ENCODE measurements around the gene CADM4. TPM values are rescaled to one million over a fixed set of nuclear protein-coding genes. Genes with fewer than 3 reads are reported as not detected.

CADM4 gene
- total and polyA plus RNA-seq, 10 of the 15 experiments (the other 5 are each of a cell fraction or from before 2014, with no cell fraction given): 0.04 to 0.12 (median 0.08) TPM; not detected in 5

- TF ChIP-seq SP1 (IDR thresholded peaks at IDR 0.05; ENCODE audit: low read depth, low read length): no peak
- TF ChIP-seq, protein P1, sequence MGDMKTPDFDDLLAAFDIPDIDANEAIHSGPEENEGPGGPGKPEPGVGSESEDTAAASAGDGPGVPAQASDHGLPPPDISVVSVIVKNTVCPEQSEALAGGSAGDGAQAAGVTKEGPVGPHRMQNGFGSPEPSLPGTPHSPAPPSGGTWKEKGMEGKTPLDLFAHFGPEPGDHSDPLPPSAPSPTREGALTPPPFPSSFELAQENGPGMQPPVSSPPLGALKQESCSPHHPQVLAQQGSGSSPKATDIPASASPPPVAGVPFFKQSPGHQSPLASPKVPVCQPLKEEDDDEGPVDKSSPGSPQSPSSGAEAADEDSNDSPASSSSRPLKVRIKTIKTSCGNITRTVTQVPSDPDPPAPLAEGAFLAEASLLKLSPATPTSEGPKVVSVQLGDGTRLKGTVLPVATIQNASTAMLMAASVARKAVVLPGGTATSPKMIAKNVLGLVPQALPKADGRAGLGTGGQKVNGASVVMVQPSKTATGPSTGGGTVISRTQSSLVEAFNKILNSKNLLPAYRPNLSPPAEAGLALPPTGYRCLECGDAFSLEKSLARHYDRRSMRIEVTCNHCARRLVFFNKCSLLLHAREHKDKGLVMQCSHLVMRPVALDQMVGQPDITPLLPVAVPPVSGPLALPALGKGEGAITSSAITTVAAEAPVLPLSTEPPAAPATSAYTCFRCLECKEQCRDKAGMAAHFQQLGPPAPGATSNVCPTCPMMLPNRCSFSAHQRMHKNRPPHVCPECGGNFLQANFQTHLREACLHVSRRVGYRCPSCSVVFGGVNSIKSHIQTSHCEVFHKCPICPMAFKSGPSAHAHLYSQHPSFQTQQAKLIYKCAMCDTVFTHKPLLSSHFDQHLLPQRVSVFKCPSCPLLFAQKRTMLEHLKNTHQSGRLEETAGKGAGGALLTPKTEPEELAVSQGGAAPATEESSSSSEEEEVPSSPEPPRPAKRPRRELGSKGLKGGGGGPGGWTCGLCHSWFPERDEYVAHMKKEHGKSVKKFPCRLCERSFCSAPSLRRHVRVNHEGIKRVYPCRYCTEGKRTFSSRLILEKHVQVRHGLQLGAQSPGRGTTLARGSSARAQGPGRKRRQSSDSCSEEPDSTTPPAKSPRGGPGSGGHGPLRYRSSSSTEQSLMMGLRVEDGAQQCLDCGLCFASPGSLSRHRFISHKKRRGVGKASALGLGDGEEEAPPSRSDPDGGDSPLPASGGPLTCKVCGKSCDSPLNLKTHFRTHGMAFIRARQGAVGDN (IDR thresholded peaks at IDR 0.05): no peak
- TF ChIP-seq IKZF1 (conservative IDR thresholded peaks at IDR 0.05): no peak
- TF ChIP-seq PAX5 (IDR thresholded peaks at IDR 0.05; ENCODE audit: borderline replicate concordance, low read depth, low read length): no peak
- TF ChIP-seq NFYA (IDR thresholded peaks at IDR 0.05; ENCODE audit: borderline replicate concordance, low read depth, low read length): no peak
Measured at GRCh38 chr19:43634068-43634467, 5.6 kb downstream of the CADM4 start (continued).

- ChIA-PET RAD21 (ENCODE audit: unreplicated experiment) (no interaction called here), SMC1A (ENCODE audit: uncharacterized antibody, unreplicated experiment) (no interaction called here), POLR2A (interaction anchor here (0.6 kb wide), 1 partner anchor 58 kb away, joined by 5 read pairs; the partner anchor contains the start of gene PINLYP), CTCF (no interaction called here)
- no peaks in the 10 kb centered on the region for H3K79me2 ChIP-seq (ENCODE audit: control insufficient read depth, insufficient read depth, low read length)
- H3K27me3 ChIP-seq (replicated peaks in 1 of 2; ENCODE audit: control insufficient read depth in 2 of 2, insufficient read depth in 2 of 2, low read length in 1 of 2): peaks cover 2 to 5% of the 10 kb centered on the region in 2 experiments
- no peaks in the 10 kb centered on the region for H3K9me3 ChIP-seq (replicated peaks; ENCODE audit: control insufficient read depth, insufficient read depth, low read length)
- no peak overlapping the region for H3K4me2 ChIP-seq (ENCODE audit: control insufficient read depth, insufficient read depth)
- BruUV-seq (replicated peaks): no TSS peak
- no peaks in the 10 kb centered on the region for H3K36me3 ChIP-seq (ENCODE audit: control insufficient read depth in 2 of 2, insufficient read depth in 2 of 2, low read length in 1 of 2)
- no peak overlapping the region for H3K27ac ChIP-seq (ENCODE audit: control insufficient read depth, insufficient read depth)
- WGBS (ENCODE audit: insufficient coverage, insufficient replicate concordance, low lambda C conversion rate, missing lambda C conversion rate): 18% methylated on average over 4 of the region's 4 CpGs
- no peak for DNase-seq (ENCODE audit: low read depth, low spot score)
- in situ Hi-C loops (cut with MboI) (no loop called here), intact Hi-C loops (cut with micrococcal nuclease; ENCODE audit: unreplicated experiment) (no loop called here)
- no peak for ATAC-seq
- FAIRE-seq: no peak
- H3K4me1 ChIP-seq (ENCODE audit: control insufficient read depth, insufficient read depth, low read length): peaks cover 2% of the 10 kb centered on the region
- no peaks in the 10 kb centered on the region for H4K20me1 ChIP-seq (ENCODE audit: control insufficient read depth, insufficient read depth)
- no peak overlapping the region for H3K4me3 ChIP-seq
- TF ChIP-seq NKRF (conservative IDR thresholded peaks at IDR 0.05) (no peak), SIX5 (IDR thresholded peaks at IDR 0.05; ENCODE audit: low read depth, low read length, severe bottlenecking) (no peak)
- TF ChIP-seq, protein P2, sequence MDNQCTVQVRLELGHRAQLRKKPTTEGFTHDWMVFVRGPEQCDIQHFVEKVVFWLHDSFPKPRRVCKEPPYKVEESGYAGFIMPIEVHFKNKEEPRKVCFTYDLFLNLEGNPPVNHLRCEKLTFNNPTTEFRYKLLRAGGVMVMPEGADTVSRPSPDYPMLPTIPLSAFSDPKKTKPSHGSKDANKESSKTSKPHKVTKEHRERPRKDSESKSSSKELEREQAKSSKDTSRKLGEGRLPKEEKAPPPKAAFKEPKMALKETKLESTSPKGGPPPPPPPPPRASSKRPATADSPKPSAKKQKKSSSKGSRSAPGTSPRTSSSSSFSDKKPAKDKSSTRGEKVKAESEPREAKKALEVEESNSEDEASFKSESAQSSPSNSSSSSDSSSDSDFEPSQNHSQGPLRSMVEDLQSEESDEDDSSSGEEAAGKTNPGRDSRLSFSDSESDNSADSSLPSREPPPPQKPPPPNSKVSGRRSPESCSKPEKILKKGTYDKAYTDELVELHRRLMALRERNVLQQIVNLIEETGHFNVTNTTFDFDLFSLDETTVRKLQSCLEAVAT (IDR thresholded peaks at IDR 0.05): no peak
- TF ChIP-seq, protein P1 (IDR thresholded peaks at IDR 0.05): no peak
- H2AFZ ChIP-seq (ENCODE audit: control insufficient read depth, low read depth, low read length): no peak overlapping the region
- no peak overlapping the region for H3K9ac ChIP-seq (ENCODE audit: control insufficient read depth, insufficient read depth, low read length)
Measured at GRCh38 chr19:43633520-43633919, 6.1 kb downstream of the CADM4 start.
